GM12878 (cell line): ENCODE results near the gene HS6ST3. TPM values are rescaled to one million over a fixed set of nuclear protein-coding genes. Genes with fewer than 3 reads are reported as not detected.

Source experiments
- ATAC-seq: fragments of 200-7000 bp; cut with Tn5 transposase; 3 replicates; pipeline ENCODE4 v1.9.1; 2020; ENCODE audit warnings: mild to moderate bottlenecking, moderate library complexity
- BruUV-seq: library from RNA; stranded (reverse); fragments of 400-500 nt; replicated peaks from 2 replicates; lab custom pipeline; 2021; lab: Mats Ljungman, UMichigan
- CTCF ChIA-PET: fragments of 300-600 bp; sonication (Branson Sonifier 250); formaldehyde crosslinking; extraction: SDS; loops from one replicate; lab custom pipeline; 2021; ENCODE audit warnings: inconsistent platforms; lab: Yijun Ruan, JAX
- POLR2A ChIA-PET: fragments of 350-600 bp; formaldehyde crosslinking; extraction: SDS; loops from one replicate; lab custom pipeline; 2021; ENCODE audit warnings: inconsistent platforms; lab: Charles Lee
- RAD21 ChIA-PET: fragments of 300-600 bp; sonication (Branson Sonifier 250); formaldehyde crosslinking; loops from one replicate; lab custom pipeline; 2023; ENCODE audit warnings: antibody characterized with exemption; ENCODE audit not compliant: unreplicated experiment; lab: Charles Lee
- SMC1A ChIA-PET: fragments of 300-600 bp; sonication (Branson Sonifier 250); formaldehyde crosslinking; loops from one replicate; lab custom pipeline; 2023; ENCODE audit not compliant: unreplicated experiment, uncharacterized antibody; lab: Charles Lee
- DNase-seq: peaks from one replicate; pipeline ENCODE4 v3.0.0-alpha.2; 2011; ENCODE audit warnings: low read depth, low spot score
- FAIRE-seq: peaks from 3 replicates; lab custom pipeline; 2011; peaks lifted over from hg19 to GRCh38; lab: Jason Lieb, UNC
- H2AFZ ChIP-seq: 2 replicates; pipeline ENCODE4 v1.6.0; 2011; ENCODE audit warnings: low read depth, low read length, control low read depth; ENCODE audit not compliant: control insufficient read depth
- H3K27ac ChIP-seq: 2 replicates; pipeline ENCODE4 v1.5.1; 2011; ENCODE audit warnings: control low read depth; ENCODE audit not compliant: control insufficient read depth, insufficient read depth
- H3K27me3 ChIP-seq, 2 experiments: replicated peaks in 1 of 2; 2 replicates each; pipeline versions ENCODE4 v1.6.0 to v1.6.1; 2011; ENCODE audit warnings: low read length in 1 of 2; ENCODE audit not compliant: control insufficient read depth in 2 of 2, insufficient read depth in 2 of 2
- H3K36me3 ChIP-seq, 2 experiments: 2 replicates each; pipeline ENCODE4 v1.5.1; 2011; ENCODE audit warnings: low read length in 1 of 2; ENCODE audit not compliant: control insufficient read depth in 2 of 2, insufficient read depth in 2 of 2
- H3K4me1 ChIP-seq: 2 replicates; pipeline ENCODE4 v1.6.1; 2011; ENCODE audit warnings: mild to moderate bottlenecking, low read length, moderate library complexity, mixed read lengths; ENCODE audit not compliant: control insufficient read depth, insufficient read depth
- H3K4me2 ChIP-seq: 2 replicates; pipeline ENCODE4 v1.6.0; 2011; ENCODE audit warnings: control low read depth; ENCODE audit not compliant: control insufficient read depth, insufficient read depth
- H3K4me3 ChIP-seq: fragments of 200-600 bp; sonication (generic); 2 replicates; pipeline ENCODE4 v1.5.1; 2016
- H3K79me2 ChIP-seq: 2 replicates; pipeline ENCODE4 v1.6.0; 2011; ENCODE audit warnings: low read length; ENCODE audit not compliant: control insufficient read depth, insufficient read depth
- H3K9ac ChIP-seq: 2 replicates; pipeline ENCODE4 v1.8.0; 2011; ENCODE audit warnings: low read length, control low read depth, mixed read lengths; ENCODE audit not compliant: control insufficient read depth, insufficient read depth
- H3K9me3 ChIP-seq: replicated peaks from 3 replicates; pipeline ENCODE4 v1.5.1; 2011; ENCODE audit warnings: mild to moderate bottlenecking, low read length; ENCODE audit not compliant: control insufficient read depth, insufficient read depth
- H4K20me1 ChIP-seq: 2 replicates; pipeline ENCODE4 v1.6.0; 2011; ENCODE audit not compliant: control insufficient read depth, insufficient read depth
- CBX3 ChIP-seq: fragments of 200-600 bp; sonication (generic); IDR thresholded peaks from 2 replicates; pipeline ENCODE4 v1.6.1; 2016; ENCODE audit warnings: low read depth, borderline replicate concordance
- GATAD2B ChIP-seq: fragments of 450-650 bp; conservative IDR thresholded peaks from 2 replicates; pipeline ENCODE4 v1.6.1; 2017; ENCODE audit warnings: low read depth, mild to moderate bottlenecking, moderate library complexity
- ZNF274 ChIP-seq: IDR thresholded peaks from one replicate; pipeline ENCODE4 v1.8.0; 2011; ENCODE audit not compliant: insufficient read length, insufficient read depth
- WGBS: methylation state at CpG from one replicate; pipeline ENCODE4 v1.1.6; 2016; ENCODE audit warnings: low lambda C conversion rate; ENCODE audit not compliant: insufficient replicate concordance, insufficient coverage; ENCODE audit errors: missing lambda C conversion rate; 5-methylcytosine and 5-hydroxymethylcytosine counted together
- in situ Hi-C: fragments of 300-500 bp; cut with MboI; formaldehyde crosslinking; loops from 9 replicates; pipeline ENCODE4 v1.14.3; 2018; ENCODE audit warnings: mixed read lengths
- intact Hi-C: fragments of 100-400 bp; cut with micrococcal nuclease; formaldehyde crosslinking; loops from one replicate; pipeline ENCODE4 v1.14.2; 2022; ENCODE audit not compliant: unreplicated experiment
- polyA plus RNA-seq, 11 experiments: library from polyadenylated mRNA; depleted of rRNA in 4 of 11; unstranded in 6 of 11; stranded (reverse) in 5 of 11; fragments of >200 nt; fragmentation: Nextera tagmentation in 4 of 11; fragmentation: Illumina TruSeq in 1 of 11; extraction: Ambion mirVana in 4 of 11; extraction: Trizol in 1 of 11; gene quantifications; 1 replicate in 1 of 11; 2 replicates in 10 of 11; pipeline versions ENCODE4 v1.2.1 to v1.2.3, GENCODE V29; 2011 to 2016; ENCODE audit warnings: inconsistent platforms in 2 of 11, missing spikeins in 2 of 11, low read depth in 1 of 11
- total RNA-seq, 4 experiments: library from RNA; depleted of rRNA in 3 of 4; stranded (reverse); fragments of >200 nt in 3 of 4; fragmentation: Illumina TruSeq in 1 of 4; extraction: Trizol in 1 of 4; gene quantifications; 2 replicates each; pipeline versions ENCODE4 v1.2.1 to v1.2.3, GENCODE V29; 2013 to 2021

The HS6ST3 gene
- total and polyA plus RNA-seq, 10 of the 15 experiments (the other 5 are each of a cell fraction or from before 2014, with no cell fraction given) = under 0.01 to 2.9 TPM; not detected in 8

DNA sequence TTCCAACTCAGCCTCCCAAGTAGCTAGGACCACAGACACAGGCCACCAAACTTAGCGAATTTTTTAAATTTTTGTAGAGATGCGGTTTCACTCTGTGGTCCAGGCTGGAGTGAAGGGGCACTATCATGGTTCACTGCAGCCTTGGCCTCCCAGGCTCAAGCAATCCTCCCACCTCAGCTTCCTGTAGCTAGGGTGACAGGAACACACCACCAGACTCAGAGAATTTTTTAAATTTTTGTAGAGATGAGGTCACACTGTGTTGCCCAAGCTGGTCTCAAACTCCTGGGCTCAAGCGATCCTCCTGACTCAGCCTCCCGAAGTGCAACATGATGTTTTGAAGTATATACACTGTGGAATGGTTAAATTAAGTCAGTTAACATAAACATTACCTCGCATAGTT, 640.8 kb downstream of the HS6ST3 start:
- no peak overlapping the region for H3K27ac ChIP-seq
- no peaks in the 10 kb centered on the region for H3K79me2 ChIP-seq
- no peak overlapping the region for H2AFZ ChIP-seq
- H4K20me1 ChIP-seq = no peaks in the 10 kb centered on the region
- POLR2A ChIA-PET = no interaction called here
- no peak for TF ChIP-seq ZNF274
- TF ChIP-seq, all 136 proteins: peak for 0
- no peak overlapping the region for H3K4me2 ChIP-seq
- H3K9ac ChIP-seq = no peak overlapping the region
- in situ Hi-C loops = no loop called here
- intact Hi-C loops = no loop called here
- FAIRE-seq (no peak), DNase-seq (no peak), ATAC-seq (no peak)
- no peaks in the 10 kb centered on the region for H3K27me3 ChIP-seq
- RAD21 ChIA-PET = no interaction called here
- no peaks in the 10 kb centered on the region for H3K36me3 ChIP-seq
- SMC1A ChIA-PET = no interaction called here
- WGBS = 2% methylated on average over 5 of the region's 5 CpGs
- no peaks in the 10 kb centered on the region for H3K4me1 ChIP-seq
- no peak overlapping the region for H3K4me3 ChIP-seq
- CTCF ChIA-PET = no interaction called here
- H3K9me3 ChIP-seq = no peaks in the 10 kb centered on the region
- no TSS peak for BruUV-seq

DNA sequence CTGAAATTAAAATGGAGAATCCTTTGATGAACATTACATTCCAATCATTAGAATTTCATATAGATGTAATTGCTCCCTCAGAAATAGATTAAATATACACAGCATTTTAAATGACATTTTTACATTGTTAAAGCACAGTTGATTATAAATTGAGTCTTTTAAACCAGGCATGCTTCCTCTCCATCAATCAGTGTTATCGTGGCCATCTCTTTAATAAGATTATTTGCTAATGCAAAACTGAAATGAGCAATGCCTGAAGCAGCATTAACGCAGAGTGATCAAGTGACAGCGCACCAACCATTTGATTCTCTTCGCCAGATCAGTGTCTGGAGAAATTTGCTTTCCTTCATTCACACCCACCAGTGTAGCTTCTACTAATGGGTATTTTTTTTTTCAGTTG, 644.6 kb downstream of the HS6ST3 start:
- no peaks in the 10 kb centered on the region for H3K9me3 ChIP-seq
- no peaks in the 10 kb centered on the region for H4K20me1 ChIP-seq
- in situ Hi-C loops (no loop called here), intact Hi-C loops (no loop called here)
- no peaks in the 10 kb centered on the region for H3K27me3 ChIP-seq
- no peak for TF ChIP-seq CBX3
- no peak for TF ChIP-seq GATAD2B
- H3K27ac ChIP-seq = no peak overlapping the region
- CTCF ChIA-PET = no interaction called here
- H3K4me2 ChIP-seq = no peak overlapping the region
- H3K36me3 ChIP-seq = no peaks in the 10 kb centered on the region
- no peaks in the 10 kb centered on the region for H3K79me2 ChIP-seq
- no peaks in the 10 kb centered on the region for H3K4me1 ChIP-seq
- no peak overlapping the region for H2AFZ ChIP-seq
- ATAC-seq (no peak), DNase-seq (no peak), FAIRE-seq (no peak)
- POLR2A ChIA-PET = no interaction called here
- 23% methylated on average over 4 of the region's 4 CpGs for WGBS
- H3K9ac ChIP-seq = no peak overlapping the region
- no TSS peak for BruUV-seq
- SMC1A ChIA-PET = no interaction called here
- RAD21 ChIA-PET = no interaction called here
- H3K4me3 ChIP-seq = no peak overlapping the region
